Pancreas (tissue), 10 donors: Measurements from ENCODE around the gene BPTF. TPM values are rescaled to one million over a fixed set of nuclear protein-coding genes. Genes with fewer than 3 reads are reported as not detected.
"Not testable (repeated sequence)": the region's sequence is repeated elsewhere in the genome, so short reads cannot be mapped to it uniquely, and the experiment has no call there.

ENCODE experiments used
- ATAC-seq, 4 donors: fragments of 200-7000 bp; cut with Tn5 transposase; one replicate each; pipeline versions ENCODE4 v1.8.0 to v1.9.1; 2020; ENCODE audit warnings: mild to moderate bottlenecking in 4 of 4, moderate library complexity in 4 of 4
- DNase-seq, 6 donors: peaks; one replicate each; pipeline ENCODE4 v3.0.0-alpha.2; 2020
- FAIRE-seq: peaks from 2 replicates; lab custom pipeline; 2012; peaks lifted over from hg19 to GRCh38; lab: Jason Lieb, UNC
- H3K27ac ChIP-seq, 4 donors: fragments of 200-600 bp; sonication (generic); 1 replicate in 3 of 4; 2 replicates in 1 of 4; pipeline versions ENCODE4 v1.5.0 to v1.8.0; 2020
- H3K27me3 ChIP-seq, 4 donors: fragments of 200-600 bp; one replicate each; pipeline ENCODE4 v1.8.0; 2021
- H3K36me3 ChIP-seq, 3 donors: fragments of 200-600 bp; sonication (generic) in 1 of 3; one replicate each; pipeline versions ENCODE4 v1.5.0 to v1.8.0; 2020 to 2021
- H3K4me1 ChIP-seq, 3 donors: fragments of 200-600 bp; one replicate each; pipeline ENCODE4 v1.8.0; 2021
- H3K4me3 ChIP-seq, 4 donors: fragments of 200-600 bp; sonication (generic) in 2 of 4; one replicate each; pipeline versions ENCODE4 v1.5.0 to v1.8.0; 2020 to 2021
- H3K9me3 ChIP-seq, 4 donors: fragments of 200-600 bp; one replicate each; pipeline ENCODE4 v1.8.0; 2021
- CTCF ChIP-seq, 4 donors: fragments of 200-600 bp; sonication (generic) in 3 of 4; IDR thresholded peaks; one replicate each; pipeline versions ENCODE4 v1.5.0 to v1.8.0; 2021; ENCODE audit warnings: antibody characterized with exemption in 4 of 4
- WGBS, 2 donors: extraction: QIAGEN DNeasy Blood & Tissue Kit; methylation state at CpG; one replicate each; pipeline ENCODE4 v1.1.7; 2013; 5-methylcytosine and 5-hydroxymethylcytosine counted together
- intact Hi-C, 3 donors: fragments of 100-400 bp; cut with DNase I; formaldehyde crosslinking; loops; one replicate each; pipeline versions ENCODE4 v1.11.1 to v1.14.2; 2022
- polyA plus RNA-seq, 2 donors: library from polyadenylated mRNA; stranded (reverse); fragments of 200-250 nt; gene quantifications; one replicate each; pipeline ENCODE4 v1.2.3, GENCODE V29; 2013
- total RNA-seq, 6 donors: library from RNA; stranded (reverse); fragmentation: NEBNext Ultra II Directional in 4 of 6; extraction: Animal tissue kit (Norgen Biotek cat#: 25700) in 4 of 6; gene quantifications; one replicate each; pipeline versions ENCODE4 v1.2.1 to v1.2.4, GENCODE V29; 2021 to 2023
- donor health status: healthy with polysubstance abuse.
- donor health status: DM: no; HTN: no; CAD: no; lungs with moderate emphysema.
- donor health status: DM: no; HTN: no; CAD: no.
- donor health status: control.
- donor health status: control.
- donor health status: Bipolar disorder and iron deficiency.
- donor health status: DM: yes; HTN: yes; CAD: no.
- donor health status: DM: no; HTN: no; CAD: no.
- donor health status: DM: no; HTN: no; CAD: no.
- donor health status: DM: yes; HTN: yes; CAD: no.

BPTF gene
- total and polyA plus RNA-seq, 8 donors = 15.5 to 59.1 (median 34.1) TPM

GRCh38 chr17:67854378-67854777 is 29.1 kb downstream of the BPTF start:
- Histone ChIP-seq H3K27me3 (no peaks in the 10 kb centered on the region), H3K36me3 (no peaks in the 10 kb centered on the region), H3K4me1 (peaks cover 0 to 13% (median 7%) of the 10 kb centered on the region in 3 donors), H3K9me3 (no peaks in the 10 kb centered on the region), H3K4me3 (no peak overlapping the region), H3K27ac (no peak overlapping the region)
- intact Hi-C loops = no loop called here
- ATAC-seq (no peak), FAIRE-seq (no peak), DNase-seq (no peak)
- WGBS, 2 donors = 90% methylated on average over 6 of the region's 6 CpGs
- TF ChIP-seq CTCF (IDR thresholded peaks at IDR 0.05) = no peak

GRCh38 chr17:67855504-67856324 is 30.4 kb downstream of the BPTF start:
- DNase-seq (no peak), FAIRE-seq (no peak), ATAC-seq (no peak)
- no peaks in the 10 kb centered on the region for H3K9me3 ChIP-seq
- TF ChIP-seq CTCF (IDR thresholded peaks at IDR 0.05) = no peak
- H3K36me3 ChIP-seq = no peaks in the 10 kb centered on the region
- no peaks in the 10 kb centered on the region for H3K27me3 ChIP-seq
- intact Hi-C loops = no loop called here
- WGBS, 2 donors = 75 to 78% methylated on average over 11 of the region's 11 CpGs
- no peak overlapping the region for H3K4me3 ChIP-seq
- H3K4me1 ChIP-seq = peaks cover 0 to 19% (median 7%) of the 10 kb centered on the region in 3 donors
- H3K27ac ChIP-seq = no peak overlapping the region

GRCh38 chr17:67856402-67856801 is 31.1 kb downstream of the BPTF start:
- WGBS, 2 donors = 48 to 58% methylated on average over 1 of the region's 1 CpG
- peaks cover 0 to 13% (median 5%) of the 10 kb centered on the region in 3 donors for H3K4me1 ChIP-seq
- H3K36me3 ChIP-seq, H3K27ac ChIP-seq, H3K27me3 ChIP-seq, ATAC-seq, FAIRE-seq, H3K4me3 ChIP-seq, H3K9me3 ChIP-seq, DNase-seq, intact Hi-C loops: not testable (repeated sequence)

- no peaks in the 10 kb centered on the region for H3K27me3 ChIP-seq
- FAIRE-seq = no peak
- no peaks in the 10 kb centered on the region for H3K9me3 ChIP-seq
- H3K4me1 ChIP-seq = peaks cover 0 to 13% (median 0%) of the 10 kb centered on the region in 3 donors
- H3K27ac ChIP-seq = no peak overlapping the region
- 96 to 100% methylated on average over 1 of the region's 1 CpG for WGBS, 2 donors
- no peaks in the 10 kb centered on the region for H3K36me3 ChIP-seq
- no peak overlapping the region for H3K4me3 ChIP-seq
- no peak for ATAC-seq
- TF ChIP-seq CTCF (IDR thresholded peaks at IDR 0.05) = no peak
- DNase-seq = no peak
- intact Hi-C loops = no loop called here
These were observed 37.4 kb downstream of the BPTF start for GRCh38 chr17:67862614-67863217.

GRCh38 chr17:67863624-67864247 is 38.4 kb downstream of the BPTF start:
- H3K4me1 ChIP-seq = peaks cover 0 to 13% (median 0%) of the 10 kb centered on the region in 3 donors
- H3K36me3 ChIP-seq = no peaks in the 10 kb centered on the region
- WGBS, 2 donors = 83 to 97% methylated on average over 1 of the region's 1 CpG
- H3K27ac ChIP-seq = no peak overlapping the region
- no peaks in the 10 kb centered on the region for H3K27me3 ChIP-seq
- H3K9me3 ChIP-seq = no peaks in the 10 kb centered on the region
- DNase-seq = no peak
- intact Hi-C loops = no loop called here
- no peak overlapping the region for H3K4me3 ChIP-seq
- no peak for TF ChIP-seq CTCF (IDR thresholded peaks at IDR 0.05)
- ATAC-seq = no peak
- no peak for FAIRE-seq
